GM21576 (cell line): ENCODE measurements around the gene MYO10.
"Not testable (repeated sequence)": the region's sequence is repeated elsewhere in the genome, so short reads cannot be mapped to it uniquely, and the experiment has no call there.

Experiments used
- ATAC-seq: cut with Tn5 transposase; IDR thresholded peaks from one replicate; pipeline ENCODE4 v1.9.1; 2021; ENCODE audit warnings: mild to moderate bottlenecking, moderate library complexity; ENCODE audit not compliant: unreplicated experiment

The MYO10 gene

DNA sequence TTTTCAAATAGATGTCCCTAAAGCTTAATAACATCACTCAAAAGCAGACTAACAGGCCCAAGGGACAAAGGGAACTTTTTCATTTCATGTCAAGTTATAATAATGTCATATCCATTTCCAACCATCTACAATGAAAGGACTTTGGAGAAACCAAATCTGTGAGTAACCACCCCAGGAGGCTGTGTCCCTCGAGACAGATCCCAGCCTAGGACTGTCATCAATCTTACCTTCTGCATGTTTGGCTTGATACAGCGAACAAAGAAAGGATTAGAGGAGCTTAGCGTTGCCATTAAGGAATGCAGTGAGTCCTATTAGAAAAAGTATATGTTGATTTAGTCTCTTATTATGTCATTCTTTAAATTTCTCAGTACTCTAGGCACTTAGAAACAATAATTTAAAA lies 181.5 kb downstream of the MYO10 start:
- ATAC-seq: no peak

DNA sequence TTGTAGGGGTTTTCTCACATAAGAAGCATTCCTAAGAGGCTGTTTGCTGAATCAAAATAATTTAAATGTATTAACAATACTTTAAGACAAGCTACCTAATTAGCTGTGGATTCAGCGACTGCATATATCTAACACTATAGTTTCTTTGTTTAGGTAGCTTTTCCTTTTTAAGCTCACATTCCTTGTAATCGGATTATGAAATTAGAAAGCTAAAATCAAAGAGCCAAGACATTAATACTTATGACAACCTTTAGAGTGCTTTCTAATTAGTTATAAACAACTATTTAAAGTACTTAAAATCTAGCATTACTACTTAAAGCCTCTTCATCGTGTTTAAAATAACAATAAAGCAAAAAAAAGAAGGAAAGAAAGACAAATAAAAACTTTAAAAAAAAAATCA lies 182.0 kb downstream of the MYO10 start:
- ATAC-seq: no peak

DNA sequence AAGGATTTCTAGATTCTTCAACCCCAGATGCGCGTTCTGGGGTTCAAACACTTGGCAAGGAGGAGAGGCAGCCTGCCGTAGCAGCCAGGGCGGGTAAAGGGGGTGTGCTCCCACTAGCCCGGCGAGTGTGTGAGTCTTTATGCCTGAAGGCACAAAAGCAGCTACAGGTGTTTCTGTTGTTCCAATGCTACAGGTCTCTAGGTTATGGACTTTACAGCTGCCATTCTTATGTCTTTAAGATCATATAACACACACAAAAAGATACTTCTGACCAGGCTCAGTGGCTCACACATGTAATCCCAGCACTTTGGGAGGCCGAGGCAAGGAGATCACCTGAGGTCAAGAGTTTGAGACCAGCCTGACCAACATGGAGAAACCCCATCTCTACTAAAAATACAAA lies 185.6 kb downstream of the MYO10 start:
- ATAC-seq: no peak

DNA sequence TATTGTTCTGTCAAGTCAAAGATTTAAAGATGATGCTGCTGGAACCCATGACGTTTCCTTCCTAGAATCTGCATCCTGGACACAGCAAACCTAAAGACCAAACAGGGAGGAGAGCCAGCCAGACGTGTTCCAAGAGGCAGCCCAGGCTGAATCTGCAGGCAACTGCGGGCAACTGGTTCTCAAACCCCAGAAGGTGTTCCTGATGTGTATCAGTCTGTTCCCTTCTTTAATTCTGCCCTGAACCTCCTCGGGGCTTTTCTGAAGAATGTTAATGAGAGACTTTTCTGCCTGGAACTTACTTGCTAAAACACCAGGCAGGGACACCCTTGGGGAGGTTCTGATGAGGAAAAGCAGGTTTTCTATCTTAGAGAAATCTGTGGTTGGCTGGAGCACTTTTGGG lies 186.5 kb downstream of the MYO10 start:
- ATAC-seq: no peak

DNA sequence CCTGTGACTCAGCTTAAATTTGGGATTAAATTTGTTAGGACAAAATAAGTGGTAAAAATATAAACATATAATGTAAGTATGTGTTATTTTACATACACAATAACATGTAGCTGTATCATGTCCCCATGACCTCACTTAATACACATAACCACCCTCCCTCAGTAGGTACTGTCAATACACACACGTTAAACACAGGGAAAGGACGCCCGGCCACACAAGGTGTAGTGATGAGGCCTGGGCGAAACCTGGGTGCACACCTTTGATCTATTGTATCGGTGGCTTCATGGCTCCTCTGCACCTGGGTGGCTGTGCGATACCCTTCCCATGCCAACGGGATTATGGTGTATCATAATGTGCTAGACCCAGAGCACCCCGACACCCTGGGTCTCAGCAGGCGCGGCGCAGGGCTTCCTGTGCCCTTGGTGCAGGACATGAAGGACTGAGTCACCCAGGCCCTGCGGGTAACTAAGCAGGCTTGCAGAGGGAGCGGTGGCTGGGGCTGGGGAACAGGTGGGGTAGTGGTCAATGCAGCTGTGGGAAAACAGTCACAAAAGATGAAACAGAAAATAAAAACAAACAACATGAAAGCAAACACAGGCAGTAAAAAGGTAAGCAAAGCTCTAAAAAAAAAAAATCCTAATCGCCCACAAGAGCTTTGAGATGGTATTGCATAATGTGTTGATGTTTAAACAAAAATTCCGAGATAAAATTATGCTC lies 191.8 kb downstream of the MYO10 start:
- ATAC-seq: no peak

DNA sequence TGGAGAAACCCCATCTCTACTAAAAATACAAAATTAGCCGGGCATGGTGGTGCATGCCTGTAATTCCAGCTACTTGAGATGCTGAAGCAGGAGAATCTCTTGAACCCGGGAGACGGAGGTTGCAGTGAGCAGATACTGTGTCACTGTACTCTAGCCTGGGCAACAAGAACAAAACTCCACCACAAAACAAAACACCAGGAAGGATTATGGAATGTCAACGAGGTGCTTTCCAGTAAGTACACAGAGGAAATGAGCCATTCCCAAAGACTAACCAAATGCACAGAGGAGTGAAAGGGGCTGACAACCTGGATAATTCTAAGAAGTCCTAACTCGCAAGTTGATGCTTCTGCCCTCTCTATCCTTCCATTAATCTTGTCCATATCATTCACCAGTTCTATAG lies 193.2 kb downstream of the MYO10 start:
- no peak for ATAC-seq

DNA sequence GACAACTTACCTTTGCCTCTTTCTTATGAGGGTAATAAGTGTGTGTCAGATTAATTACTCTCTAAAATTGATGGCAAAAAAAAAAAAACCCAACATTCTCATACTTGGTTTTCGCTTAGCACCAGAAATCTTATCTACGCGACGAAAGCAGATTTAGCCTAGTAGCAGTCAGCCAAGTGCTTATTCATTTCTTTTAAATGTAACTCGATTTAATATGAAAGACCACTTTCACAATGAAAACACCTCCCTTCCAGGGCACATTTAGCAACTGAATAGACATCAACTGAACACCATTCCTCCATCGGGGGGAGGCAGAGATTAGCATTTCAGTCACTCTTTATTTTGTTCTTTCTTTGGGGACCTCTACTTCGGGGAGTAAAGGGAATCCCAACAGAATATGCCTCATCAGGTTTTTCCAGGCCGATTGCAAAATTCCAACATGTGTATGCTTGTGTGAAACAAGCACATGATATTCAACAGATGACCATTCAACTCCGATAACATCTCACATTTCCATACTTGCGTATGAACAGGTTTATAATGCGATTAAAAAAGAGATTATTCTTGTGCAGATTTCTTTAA lies 195.2 kb downstream of the MYO10 start:
- no peak for ATAC-seq

DNA sequence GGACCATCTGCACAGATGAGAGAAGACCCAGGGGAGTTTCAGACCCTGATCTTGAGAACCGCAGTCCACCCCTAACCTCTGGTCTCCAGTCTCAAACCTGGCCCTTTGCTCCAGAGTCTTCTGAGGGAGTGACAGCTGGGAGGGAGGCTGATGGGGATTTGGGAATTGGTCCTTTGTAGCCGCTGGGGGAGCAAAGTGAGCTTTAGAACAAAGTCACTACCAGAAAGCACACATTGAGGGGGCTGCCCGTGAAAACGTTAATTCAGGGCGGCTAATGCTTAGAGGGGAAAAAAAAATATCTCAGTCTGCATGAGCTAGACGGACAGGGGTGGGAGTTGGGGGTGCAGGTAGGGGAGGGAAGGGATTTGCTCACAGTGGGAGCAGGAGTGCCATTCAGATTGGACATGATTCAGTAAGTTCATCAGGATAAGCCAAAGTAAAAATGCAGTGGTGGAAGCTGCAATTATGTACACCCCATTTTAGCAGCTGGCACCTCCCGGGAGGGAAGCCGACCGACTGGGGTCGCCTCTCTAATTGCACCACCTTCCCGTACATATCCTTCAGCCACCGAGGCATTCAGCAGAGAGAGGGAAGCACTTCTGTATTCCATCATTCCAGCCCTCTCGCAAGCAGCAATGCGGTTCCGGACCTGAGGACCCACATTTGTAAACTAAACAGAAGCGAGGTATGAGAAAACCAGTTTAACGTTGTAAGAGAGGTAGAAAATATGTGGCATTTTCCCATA lies 195.8 kb downstream of the MYO10 start:
- no peak for ATAC-seq

DNA sequence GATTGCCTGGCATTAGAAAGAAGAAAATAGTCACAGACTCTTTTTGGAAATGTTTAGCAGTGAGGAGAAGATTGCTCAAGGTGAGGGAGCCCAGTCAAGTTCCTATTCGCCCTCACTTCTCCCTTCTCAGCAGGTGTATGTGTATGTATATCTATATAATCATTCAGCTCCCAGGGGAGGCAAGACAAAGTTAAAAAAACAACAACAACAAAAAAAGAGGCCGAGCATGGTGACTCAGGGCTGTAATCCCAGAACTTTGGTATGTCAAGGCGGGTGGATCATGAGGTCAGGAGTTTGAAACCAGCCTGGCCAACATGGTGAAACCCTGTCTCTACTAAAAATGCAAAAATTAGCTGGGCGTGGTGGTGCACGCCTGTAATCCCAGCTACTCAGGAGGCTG lies 197.7 kb downstream of the MYO10 start:
- not testable (repeated sequence) for ATAC-seq

DNA sequence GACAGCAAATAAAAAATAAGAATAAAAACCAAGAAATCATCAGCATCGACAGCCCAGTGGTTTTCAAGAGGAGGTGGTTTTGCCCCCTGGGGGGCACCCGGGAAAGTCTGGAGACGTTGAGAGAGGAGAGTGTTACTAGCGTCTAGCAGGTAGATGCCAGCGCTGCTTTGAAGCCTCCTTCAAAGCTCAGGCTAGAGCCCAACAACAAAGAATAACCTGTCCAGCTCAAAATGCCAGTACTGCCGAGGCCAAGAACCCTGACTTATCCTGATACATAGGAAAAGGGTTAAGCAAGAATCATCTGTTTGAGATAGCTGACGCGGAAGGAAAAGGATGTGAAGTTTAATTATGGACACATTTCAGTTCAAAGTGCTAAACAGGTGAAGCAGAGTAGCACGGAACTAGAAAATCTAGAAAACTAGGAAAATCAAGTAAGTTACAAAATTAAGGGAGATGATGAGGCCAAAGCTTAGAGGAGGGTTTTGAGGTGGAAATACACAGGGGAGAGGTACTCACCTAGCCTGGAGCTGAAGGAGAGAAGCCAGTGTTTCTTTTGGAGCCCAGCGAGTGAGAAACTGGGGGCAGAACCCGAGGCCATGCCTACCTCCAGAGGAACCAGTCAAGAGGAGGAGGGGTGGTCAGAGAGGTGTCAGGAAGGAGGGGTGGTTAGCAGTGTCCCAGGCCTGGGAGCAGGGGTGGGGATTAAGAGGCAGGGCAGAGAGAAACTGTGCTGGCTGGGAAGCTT lies 198.3 kb downstream of the MYO10 start:
- ATAC-seq: no peak

DNA sequence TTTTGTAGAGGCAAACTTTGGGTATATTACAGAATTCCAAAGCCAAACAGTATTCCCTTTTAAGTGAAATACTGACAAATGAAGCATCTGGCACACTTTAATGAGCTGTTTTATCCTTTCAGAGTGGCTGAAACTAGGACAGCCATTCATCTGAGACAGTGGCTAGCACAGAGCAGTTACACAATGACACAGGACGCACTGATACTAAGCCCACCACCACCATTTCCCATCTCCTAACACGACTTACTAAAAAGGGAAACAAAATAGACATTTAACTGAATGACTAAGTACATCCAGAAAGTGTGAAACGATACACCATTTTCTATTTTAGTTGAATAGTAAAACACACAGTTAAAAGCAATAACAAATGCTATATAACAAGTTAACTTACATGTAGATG lies 198.9 kb downstream of the MYO10 start:
- ATAC-seq: no peak

DNA sequence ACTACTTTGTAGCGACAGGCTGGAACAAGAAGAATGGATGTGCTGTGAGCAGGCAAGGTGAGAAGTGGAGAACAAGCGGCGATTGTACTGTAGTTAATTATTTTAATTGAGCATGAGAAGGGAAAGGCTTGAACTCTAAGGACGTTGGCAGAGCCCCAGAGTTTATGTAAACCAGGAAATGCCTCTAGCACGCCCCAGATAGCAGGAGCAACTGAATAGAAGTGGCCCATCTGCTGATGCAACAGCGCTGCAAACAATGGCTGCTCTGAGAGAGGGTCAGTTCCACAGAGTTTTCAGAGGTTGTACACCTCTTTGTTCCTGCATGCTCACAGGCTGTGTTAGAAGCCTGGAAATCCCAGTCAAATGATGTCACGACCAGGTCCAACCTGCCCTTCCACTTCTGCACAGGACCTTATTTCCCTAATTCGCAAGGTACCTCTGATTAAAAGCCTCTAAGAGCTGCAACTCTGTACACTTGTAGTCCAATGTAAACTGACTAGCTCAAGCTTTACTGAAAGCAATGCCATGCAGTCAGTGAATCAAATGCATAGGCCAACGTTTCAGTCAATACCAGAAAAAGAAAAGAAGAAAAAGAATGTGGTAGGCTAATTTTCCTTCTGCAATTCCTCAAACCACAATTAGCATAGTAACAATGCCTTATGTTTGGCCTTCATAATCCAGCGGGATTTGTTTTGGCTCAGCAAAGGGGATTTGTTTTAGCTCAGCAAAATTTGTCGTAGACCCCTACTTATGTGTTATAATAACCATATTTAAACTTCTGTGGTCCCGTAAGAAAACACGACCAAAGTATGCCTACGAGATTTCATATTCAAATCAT lies 199.7 kb downstream of the MYO10 start:
- no peak for ATAC-seq

DNA sequence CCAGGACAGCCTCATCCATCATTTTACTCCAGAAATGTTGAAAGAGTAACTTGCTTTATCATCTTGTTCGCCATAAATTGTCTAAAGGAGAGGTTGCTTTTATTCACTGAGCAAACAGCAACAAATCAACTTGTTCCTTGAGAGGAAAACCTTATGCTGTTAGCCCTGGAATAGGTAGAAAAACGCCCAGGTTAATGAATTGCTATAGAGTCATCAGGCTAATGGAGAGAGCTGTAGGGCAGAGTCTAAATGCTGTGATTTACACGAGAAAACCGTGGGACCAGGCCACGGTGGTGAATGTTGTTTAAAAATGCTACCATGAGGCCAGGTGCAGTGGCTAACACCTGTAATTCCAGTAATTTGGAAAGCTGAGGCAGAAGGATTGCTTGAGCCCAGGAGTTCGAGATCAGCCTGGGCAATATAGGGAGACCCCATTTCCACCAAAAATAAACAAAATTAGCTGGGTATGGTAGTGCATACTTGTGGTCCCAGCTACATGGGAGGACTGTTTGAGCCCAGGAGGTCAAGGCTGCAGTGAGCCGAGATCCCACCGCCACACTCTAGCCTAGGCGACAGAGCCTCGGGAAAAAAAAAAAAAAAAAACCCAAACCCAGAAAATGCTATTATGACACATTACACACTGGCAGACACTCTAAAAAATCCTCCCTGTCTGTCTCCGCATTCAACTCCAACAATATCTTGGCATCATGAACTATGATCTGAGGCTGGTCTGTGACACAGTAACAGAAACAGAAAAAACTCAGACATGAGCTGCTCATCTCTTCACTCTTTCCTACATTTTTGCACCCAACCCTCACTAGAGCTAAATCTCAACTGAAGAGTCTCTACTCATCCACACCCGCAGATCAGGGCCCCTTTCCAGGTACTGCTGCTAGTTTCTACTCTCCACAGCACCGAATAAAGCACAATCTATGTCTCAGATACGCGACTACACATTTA lies 200.7 kb downstream of the MYO10 start:
- ATAC-seq: no peak

DNA sequence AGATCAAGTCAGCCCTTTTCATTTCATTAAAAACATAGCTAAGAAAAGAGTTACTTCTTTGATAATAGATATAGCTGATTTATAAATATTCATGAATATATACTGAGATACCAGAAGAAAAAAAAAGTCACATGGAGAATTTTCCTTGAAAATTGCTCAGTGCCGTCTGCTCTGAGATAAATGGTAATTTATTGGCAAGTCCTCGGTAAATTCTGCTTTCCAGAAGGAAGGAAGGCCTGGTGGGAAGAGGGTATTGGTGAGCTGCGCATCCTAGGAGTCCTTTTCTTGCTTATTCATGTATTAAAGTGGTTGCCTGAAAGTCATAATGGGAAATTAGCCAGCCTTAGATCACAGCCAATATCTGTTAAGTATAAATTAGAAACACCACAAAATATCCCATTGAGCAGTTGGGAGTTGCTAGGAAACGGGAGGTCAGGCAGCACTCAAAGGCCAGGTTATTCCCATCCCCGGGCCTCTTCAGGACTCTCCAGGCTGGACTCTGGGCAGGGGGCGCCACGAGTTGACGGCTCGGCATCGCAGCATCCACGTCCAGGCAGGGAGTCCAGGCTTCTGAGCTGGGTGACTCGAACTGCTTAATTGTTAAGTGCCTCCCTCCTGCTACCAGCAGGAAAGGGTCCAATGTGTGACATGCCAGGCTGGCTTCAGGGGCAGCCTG lies 202.6 kb downstream of the MYO10 start:
- no peak for ATAC-seq

DNA sequence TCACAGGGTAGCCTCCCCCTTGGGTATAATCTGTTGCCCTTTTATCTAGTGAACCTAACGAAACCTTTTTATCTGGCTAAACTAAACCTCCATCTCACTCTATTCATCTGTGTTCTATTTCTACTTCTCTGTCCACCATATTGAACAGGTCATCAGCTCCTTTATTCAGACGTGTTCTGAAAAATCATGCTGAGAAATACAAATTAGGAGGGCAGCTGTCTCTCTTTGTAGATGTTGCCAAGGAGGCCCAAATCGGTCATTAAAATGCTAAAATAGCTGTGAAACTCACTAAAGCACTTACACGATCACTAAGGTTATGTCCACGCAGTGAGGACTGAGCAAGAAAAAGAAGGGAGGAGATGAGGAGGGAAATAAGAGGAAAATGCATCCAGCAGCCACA lies 203.7 kb downstream of the MYO10 start:
- ATAC-seq: no peak

DNA sequence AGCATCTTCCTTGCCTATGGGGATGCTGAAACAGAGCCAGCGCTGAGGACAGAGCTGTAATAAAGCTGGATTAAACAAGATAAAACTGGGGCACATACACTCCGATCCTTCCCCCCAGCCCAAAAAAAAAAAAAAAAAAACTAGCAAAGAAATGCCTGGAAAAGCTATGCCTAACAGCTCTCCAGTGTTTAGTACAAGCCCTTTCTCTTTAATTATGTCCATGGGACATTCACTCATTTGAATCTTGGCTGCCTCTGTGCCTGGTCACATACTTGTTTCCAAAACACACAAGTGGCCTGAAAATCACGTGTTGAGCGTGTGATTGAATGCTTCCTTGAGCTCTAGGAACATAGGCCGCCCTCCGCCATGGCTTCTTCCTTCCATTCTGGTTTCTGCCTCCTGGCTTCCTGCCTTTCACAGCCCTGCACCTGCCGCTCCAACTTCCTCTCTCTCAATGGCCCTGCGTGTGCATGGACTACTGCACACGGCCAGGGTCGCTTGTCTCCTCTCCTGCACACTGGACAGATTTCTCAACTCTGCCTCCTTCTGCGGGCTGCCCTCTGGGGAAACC lies 208.2 kb downstream of the MYO10 start:
- ATAC-seq: no peak

DNA sequence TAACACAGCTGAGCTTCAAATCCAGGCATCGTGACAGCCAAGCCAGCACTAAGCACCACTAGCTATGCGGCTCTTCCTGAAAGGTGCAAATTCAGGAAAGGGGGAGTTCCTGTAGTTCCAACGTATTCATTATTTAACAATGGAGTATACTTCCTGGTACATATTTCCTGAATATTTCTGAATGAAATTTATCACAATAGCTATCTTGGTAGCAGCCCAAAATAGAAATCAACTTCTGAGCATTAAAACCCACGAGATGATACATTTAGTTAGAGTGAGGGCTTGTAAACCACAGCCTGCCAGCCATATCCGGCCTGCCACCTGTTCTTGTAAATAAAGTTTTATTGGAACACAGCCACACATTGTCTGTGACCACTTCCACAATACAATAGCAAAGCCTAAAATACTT lies 209.5 kb downstream of the MYO10 start:
- no peak for ATAC-seq

DNA sequence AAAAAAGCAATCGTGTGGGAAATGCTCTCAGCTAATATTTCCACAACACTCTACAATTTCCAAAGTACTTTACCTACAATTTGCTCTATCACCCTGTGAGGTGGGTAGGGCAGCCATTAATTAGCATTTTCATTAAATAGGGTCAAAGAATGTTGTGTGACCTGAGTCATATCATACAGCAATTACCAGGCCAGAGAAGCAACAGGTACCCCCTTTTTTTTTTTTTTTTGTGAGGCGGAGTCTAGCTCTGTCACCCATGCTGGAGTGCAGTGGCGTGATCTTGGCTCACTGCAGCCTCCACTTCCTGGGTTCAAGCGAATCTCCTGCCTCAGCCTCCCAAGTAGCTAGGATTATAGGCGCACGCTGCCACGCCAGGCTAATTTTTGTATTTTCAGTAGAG lies 210.5 kb downstream of the MYO10 start:
- ATAC-seq: no peak

DNA sequence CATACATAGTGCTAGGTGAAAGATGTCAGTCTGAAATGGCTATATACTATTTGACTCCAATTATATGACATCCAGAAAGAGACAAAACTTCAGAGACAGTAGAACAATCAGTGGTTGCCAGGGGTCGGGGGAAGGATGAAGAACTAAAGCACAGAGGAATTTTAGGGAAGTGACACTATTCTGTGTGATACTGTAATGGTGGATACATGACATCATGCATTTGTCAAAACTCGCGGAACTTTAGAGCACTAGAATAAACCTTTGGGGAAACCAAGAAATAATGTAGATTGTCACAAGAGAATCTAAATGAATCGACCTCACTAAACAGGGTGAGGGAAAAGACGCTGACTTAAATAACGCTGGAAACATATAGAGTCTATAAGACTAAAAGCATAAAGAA lies 212.3 kb downstream of the MYO10 start:
- ATAC-seq: no peak
